ENCODE results near the gene RIMBP2.

Gene RIMBP2

GRCh38 chr12:130485291-130486145 is 230.6 kb downstream of the RIMBP2 start:
- DNase-seq (ENCODE audit: low spot score), result no peak

GRCh38 chr12:130484221-130484620 is 231.9 kb downstream of the RIMBP2 start:
- no peak for DNase-seq (ENCODE audit: low spot score)

GRCh38 chr12:130483616-130484180 is 232.4 kb downstream of the RIMBP2 start:
- no peak for DNase-seq (ENCODE audit: low spot score)

GRCh38 chr12:130482448-130482847 is 233.7 kb downstream of the RIMBP2 start:
- no peak for DNase-seq (ENCODE audit: low spot score)

- no peak for DNase-seq (ENCODE audit: low spot score)
These were observed 234.7 kb downstream of the RIMBP2 start for GRCh38 chr12:130481392-130481879.

GRCh38 chr12:130480887-130481286 is 235.2 kb downstream of the RIMBP2 start:
- no peak for DNase-seq (ENCODE audit: low spot score)

GRCh38 chr12:130480231-130480630 is 235.9 kb downstream of the RIMBP2 start:
- no peak for DNase-seq (ENCODE audit: low spot score)

- DNase-seq (ENCODE audit: low spot score), result no peak
These were observed 236.5 kb downstream of the RIMBP2 start for GRCh38 chr12:130479401-130480125.

GRCh38 chr12:130478786-130479185 is 237.3 kb downstream of the RIMBP2 start:
- DNase-seq (ENCODE audit: low spot score), result no peak

GRCh38 chr12:130477701-130478100 is 238.4 kb downstream of the RIMBP2 start:
- DNase-seq (ENCODE audit: low spot score), result no peak

- no peak for DNase-seq (ENCODE audit: low spot score)
These were observed 238.8 kb downstream of the RIMBP2 start for GRCh38 chr12:130477266-130477665.

- no peak for DNase-seq (ENCODE audit: low spot score)
These were observed 239.5 kb downstream of the RIMBP2 start for GRCh38 chr12:130476451-130477135.

- DNase-seq (ENCODE audit: low spot score), result no peak
These were observed 241.4 kb downstream of the RIMBP2 start for GRCh38 chr12:130474599-130475269.

- DNase-seq (ENCODE audit: low spot score), result no peak
These were observed 242.8 kb downstream of the RIMBP2 start for GRCh38 chr12:130473266-130473665.

GRCh38 chr12:130470969-130471368 is 245.1 kb downstream of the RIMBP2 start:
- no peak for DNase-seq (ENCODE audit: low spot score)

- DNase-seq (ENCODE audit: low spot score), result no peak
These were observed 246.5 kb downstream of the RIMBP2 start for GRCh38 chr12:130469552-130469951.

GRCh38 chr12:130468700-130469245 is 247.3 kb downstream of the RIMBP2 start:
- no peak for DNase-seq (ENCODE audit: low spot score)

GRCh38 chr12:130468186-130468585 is 247.9 kb downstream of the RIMBP2 start:
- DNase-seq (ENCODE audit: low spot score), result no peak

- DNase-seq (ENCODE audit: low spot score), result no peak
These were observed 250.5 kb downstream of the RIMBP2 start for GRCh38 chr12:130465626-130466025.

- DNase-seq (ENCODE audit: low spot score), result no peak
These were observed 251.1 kb downstream of the RIMBP2 start for GRCh38 chr12:130465046-130465445.

Measured in hematopoietic multipotent progenitor cell treated with erythropoietin and hydrocortisone succinate and interleukin-3 and kit ligand, for 17 days (in vitro differentiated cells).